HG03196 (cell line): ENCODE data around the gene FAM163B.

Source experiments
- ATAC-seq: cut with Tn5 transposase; IDR thresholded peaks from one replicate; pipeline ENCODE4 v1.9.1; 2021; ENCODE audit not compliant: unreplicated experiment

Gene FAM163B

GRCh38 chr9:133601746-133602145, 7.4 kb downstream of the FAM163B start:
- ATAC-seq = no peak

GRCh38 chr9:133600739-133601138, 8.4 kb downstream of the FAM163B start:
- no peak for ATAC-seq

GRCh38 chr9:133599470-133600173, 9.6 kb downstream of the FAM163B start:
- ATAC-seq = no peak

DNA sequence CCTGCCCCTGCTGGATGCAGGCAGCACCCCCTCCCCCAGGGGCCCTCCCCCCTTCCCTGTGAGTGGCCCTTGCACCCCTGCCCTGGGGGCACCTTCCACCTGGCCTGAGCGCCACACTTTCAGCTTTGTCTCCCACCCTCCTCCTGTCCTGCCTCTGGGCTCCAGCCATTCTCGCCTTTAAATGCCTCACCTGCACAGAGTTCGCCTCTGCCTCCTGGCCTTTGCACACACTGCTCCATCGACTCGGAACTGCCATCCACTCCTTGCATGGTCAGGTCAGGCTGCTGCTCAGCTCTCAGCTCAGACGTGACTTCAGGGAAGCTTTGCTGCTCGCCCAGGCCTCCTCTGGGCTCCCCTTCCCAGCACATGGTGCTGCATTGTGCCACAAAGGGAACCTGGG, 10.2 kb downstream of the FAM163B start:
- ATAC-seq = no peak

GRCh38 chr9:133597316-133597957, 11.8 kb downstream of the FAM163B start:
- ATAC-seq = no peak

DNA sequence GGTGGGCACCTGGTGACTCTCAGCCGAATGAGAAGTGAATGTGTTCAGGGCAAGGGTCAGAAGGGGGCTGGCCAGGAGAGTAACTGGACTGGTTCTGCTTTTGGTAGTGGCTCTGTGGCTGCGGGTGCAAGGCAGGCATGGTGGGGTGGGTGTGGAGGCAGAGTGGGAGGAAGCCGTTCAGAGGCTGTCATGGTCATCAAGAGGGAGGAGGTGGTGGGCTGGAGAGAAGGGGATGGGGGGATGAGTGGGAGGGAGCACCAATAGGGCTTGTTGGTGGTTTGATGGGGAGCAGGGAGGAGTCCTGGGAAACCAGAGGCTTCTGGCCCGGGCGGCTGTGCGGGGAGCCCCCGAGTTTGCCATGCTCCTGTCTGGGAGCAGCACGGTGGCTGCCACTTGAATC, 13.3 kb downstream of the FAM163B start:
- no peak for ATAC-seq

GRCh38 chr9:133594310-133594709, 14.9 kb downstream of the FAM163B start:
- ATAC-seq = no peak

DNA sequence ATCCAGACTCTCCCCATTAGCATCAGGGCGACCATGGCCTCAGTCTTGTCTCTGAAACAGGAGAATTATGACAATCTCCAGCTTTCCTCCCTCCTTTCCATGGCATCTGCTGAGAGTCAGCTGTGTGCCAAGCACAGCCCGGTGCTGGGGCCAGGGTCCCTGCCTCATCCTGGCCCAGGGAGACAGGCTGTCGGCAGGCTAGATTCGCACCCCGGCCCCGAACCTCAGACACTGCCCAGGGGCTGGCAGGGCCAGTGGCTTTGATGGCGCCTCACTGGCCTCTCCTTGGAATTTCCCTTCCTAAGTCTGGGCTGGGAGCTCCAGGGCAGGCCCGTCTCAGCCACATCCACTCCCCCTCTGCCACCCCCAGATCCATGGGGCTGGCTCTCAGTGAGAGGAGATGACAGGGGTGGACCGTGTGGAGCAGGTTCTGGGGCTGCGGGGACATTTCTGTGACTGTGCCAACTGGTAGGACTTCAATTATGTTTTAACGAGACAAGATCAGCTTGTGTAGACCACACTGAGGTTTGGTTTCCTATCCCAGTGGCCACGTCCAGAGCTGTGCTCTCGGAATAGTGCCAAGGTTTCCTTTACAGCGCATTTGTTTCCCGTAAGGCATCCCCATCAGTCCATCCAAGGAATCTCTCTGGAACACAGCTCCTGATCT, 15.5 kb downstream of the FAM163B start:
- ATAC-seq = no peak

GRCh38 chr9:133592731-133593409, 16.3 kb downstream of the FAM163B start:
- ATAC-seq = no peak

GRCh38 chr9:133591985-133592384, 17.2 kb downstream of the FAM163B start:
- ATAC-seq = no peak

- ATAC-seq = no peak
Observed at GRCh38 chr9:133591116-133591910, 17.9 kb downstream of the FAM163B start.

GRCh38 chr9:133590231-133590855, 18.8 kb downstream of the FAM163B start:
- no peak for ATAC-seq

DNA sequence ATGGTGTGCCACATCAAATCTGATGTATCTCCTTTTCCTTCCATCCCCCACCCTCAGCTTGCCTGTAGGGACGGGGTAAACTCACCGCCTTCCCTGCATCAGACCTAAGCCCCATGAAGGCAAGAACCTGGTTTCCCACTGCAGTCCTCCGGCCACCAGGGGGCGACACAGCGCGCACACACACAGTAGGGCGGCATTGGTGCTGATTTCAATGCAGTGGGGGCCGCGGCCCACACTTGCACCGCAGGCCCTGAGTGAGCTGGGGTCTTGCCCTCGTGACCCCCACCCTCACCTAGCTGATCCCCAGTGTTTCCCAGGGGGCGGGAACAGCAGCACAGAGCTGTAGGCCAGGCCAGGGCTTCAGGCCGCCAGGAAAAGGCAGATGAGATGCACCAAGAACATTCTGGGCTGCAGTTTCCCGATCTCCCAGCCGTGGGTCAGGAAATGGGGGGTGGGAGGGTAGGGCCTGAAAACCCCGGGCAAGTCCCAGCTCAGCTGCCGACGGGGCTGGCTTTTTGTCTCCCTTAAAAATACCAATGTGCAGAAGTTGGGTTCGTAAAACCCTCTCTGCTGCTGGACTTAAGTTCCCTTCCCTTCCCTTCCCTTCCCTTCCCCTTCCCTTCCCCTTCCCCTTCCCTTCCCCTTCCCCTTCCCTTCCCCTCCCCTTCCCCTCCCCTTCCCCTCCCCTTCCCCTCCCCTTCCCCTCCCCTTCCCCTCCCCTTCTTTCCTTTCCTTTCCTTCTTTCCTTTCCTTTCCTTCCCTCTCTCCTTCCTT, 19.5 kb downstream of the FAM163B start:
- no peak for ATAC-seq

DNA sequence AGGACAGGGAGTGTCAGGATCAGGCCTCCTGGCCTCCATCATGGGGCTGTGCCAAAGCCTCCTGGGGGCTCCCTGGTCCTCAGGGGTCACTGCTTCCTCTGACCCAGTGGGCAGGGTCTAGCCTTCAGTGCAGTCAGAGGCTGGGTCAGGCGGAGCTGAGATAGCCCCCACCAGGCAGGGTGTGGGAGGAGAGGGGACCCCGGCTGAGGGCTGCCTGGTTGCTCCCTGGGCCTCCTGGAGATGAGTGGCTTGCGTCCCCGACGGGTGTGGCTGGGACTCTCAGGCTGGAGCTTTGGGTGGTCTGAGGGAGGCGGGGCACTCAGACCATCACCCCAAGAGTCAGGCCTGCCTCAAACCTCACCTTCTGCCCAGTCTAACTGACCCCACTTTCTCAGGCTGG, 21.7 kb downstream of the FAM163B start:
- no peak for ATAC-seq

- no peak for ATAC-seq
Observed at GRCh38 chr9:133587051-133587450, 22.1 kb downstream of the FAM163B start.

- no peak for ATAC-seq
Observed at GRCh38 chr9:133585481-133586351, 23.5 kb downstream of the FAM163B start.

GRCh38 chr9:133584559-133585476, 24.4 kb downstream of the FAM163B start:
- ATAC-seq = no peak

DNA sequence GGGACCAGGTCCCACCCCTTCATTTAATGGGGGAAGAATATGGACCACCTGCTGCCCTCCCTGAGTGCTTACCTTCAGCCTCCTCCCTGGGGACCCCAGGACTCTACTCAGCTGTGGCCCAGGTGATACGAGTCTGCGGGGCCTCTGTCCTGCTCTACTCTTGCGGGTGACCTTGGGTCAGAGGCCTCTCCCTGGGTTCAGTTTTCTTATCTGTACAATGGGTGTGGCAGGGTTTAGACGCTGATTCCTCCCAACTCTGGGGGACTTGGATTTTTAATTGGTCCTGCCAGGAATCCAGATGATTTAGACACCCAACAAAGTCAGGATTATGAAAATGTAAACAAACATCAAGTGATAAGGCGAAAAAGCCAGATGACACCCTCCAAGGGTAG, 25.0 kb downstream of the FAM163B start:
- ATAC-seq = no peak
